K562 (cell line): ENCODE measurements around the gene HPS5. TPM values are rescaled to one million over a fixed set of nuclear protein-coding genes. Genes with fewer than 3 reads are reported as not detected.
"Not testable (repeated sequence)": the region's sequence is repeated elsewhere in the genome, so short reads cannot be mapped to it uniquely, and the experiment has no call there.

Source experiments
- ATAC-seq: fragments of 200-7000 bp; cut with Tn5 transposase; 3 replicates; pipeline ENCODE4 v1.9.1; 2020; ENCODE audit warnings: moderate library complexity
- BruUV-seq: library from RNA; stranded (reverse); fragments of 400-500 nt; replicated peaks from 2 replicates; lab custom pipeline; 2021; lab: Mats Ljungman, UMichigan
- CTCF ChIA-PET: fragments of 300-600 bp; formaldehyde crosslinking; extraction: SDS; loops from one replicate; lab custom pipeline; 2021; ENCODE audit warnings: low intra/inter-chr PET ratio; lab: Yijun Ruan, JAX
- POLR2A ChIA-PET: fragments of 300-600, 350-650 bp; sonication (Branson Sonifier 250); formaldehyde crosslinking; extraction: SDS; loops from one replicate; lab custom pipeline; 2021; ENCODE audit warnings: antibody characterized with exemption, inconsistent platforms; lab: Yijun Ruan, JAX
- DNase-seq, 4 experiments: peaks; one replicate each; pipeline versions ENCODE4 v3.0.0 to v3.0.0-alpha.2; 2011 to 2018; ENCODE audit warnings: low spot score in 3 of 4, mixed read lengths in 3 of 4; ENCODE audit errors: extremely low read depth in 1 of 4
- FAIRE-seq: peaks from 2 replicates; lab custom pipeline; 2011; peaks lifted over from hg19 to GRCh38; lab: Jason Lieb, UNC
- H2AFZ ChIP-seq: 2 replicates; pipeline ENCODE4 v1.6.0; 2011; ENCODE audit warnings: low read depth, low read length, control low read depth, inconsistent platforms
- H3K27ac ChIP-seq: fragments of 200-600 bp; 3 replicates; pipeline ENCODE4 v1.8.0; 2011; ENCODE audit warnings: low read depth, mild to moderate bottlenecking, control low read depth, inconsistent platforms, low read length, moderate library complexity, mixed read lengths; ENCODE audit errors: extremely low read depth
- H3K27me3 ChIP-seq, 2 experiments: fragments of 300-600 bp in 1 of 2; 2 replicates in 1 of 2; 3 replicates in 1 of 2; pipeline versions ENCODE4 v1.6.0 to v1.8.0; 2011; ENCODE audit warnings: inconsistent platforms in 2 of 2, low read length in 2 of 2, mild to moderate bottlenecking in 1 of 2, mixed read lengths in 1 of 2, moderate library complexity in 1 of 2; ENCODE audit not compliant: control insufficient read depth in 2 of 2, insufficient read depth in 2 of 2
- H3K36me3 ChIP-seq: fragments of 300-600 bp; 3 replicates; pipeline ENCODE4 v1.8.0; 2011; ENCODE audit warnings: mild to moderate bottlenecking, low read length, inconsistent platforms; ENCODE audit not compliant: control insufficient read depth, insufficient read depth
- H3K4me1 ChIP-seq, 2 experiments: fragments of 200-600 bp in 1 of 2; replicated peaks in 1 of 2; 2 replicates in 1 of 2; 3 replicates in 1 of 2; pipeline versions ENCODE4 v1.5.1 to v1.8.0; 2011; ENCODE audit warnings: inconsistent platforms in 2 of 2, low read length in 2 of 2, mild to moderate bottlenecking in 1 of 2, mixed read lengths in 1 of 2, moderate library complexity in 1 of 2; ENCODE audit not compliant: control insufficient read depth in 2 of 2, insufficient read depth in 2 of 2
- H3K4me2 ChIP-seq: 2 replicates; pipeline ENCODE4 v1.6.1; 2011; ENCODE audit warnings: low read length, control low read depth, inconsistent platforms, mixed read lengths; ENCODE audit not compliant: insufficient read depth
- H3K4me3 ChIP-seq: fragments of 200-600 bp; sonication (generic), shearing (Covaris generic); 2 replicates; pipeline ENCODE4 v1.5.1; 2016; ENCODE audit warnings: control low read depth, inconsistent platforms
- H3K79me2 ChIP-seq: fragments of 200-600 bp; 3 replicates; pipeline ENCODE4 v1.8.0; 2011; ENCODE audit warnings: low read length, inconsistent platforms; ENCODE audit not compliant: control insufficient read depth, insufficient read depth
- H3K9ac ChIP-seq, 2 experiments: 2 replicates each; pipeline versions ENCODE4 v1.6.0 to v1.6.1; 2011; ENCODE audit warnings: low read depth in 2 of 2, low read length in 2 of 2, control low read depth in 1 of 2, inconsistent platforms in 1 of 2, mild to moderate bottlenecking in 1 of 2, mixed read lengths in 1 of 2; ENCODE audit not compliant: insufficient read depth in 1 of 2
- H3K9me1 ChIP-seq: one replicate; pipeline ENCODE4 v1.6.0; 2011; ENCODE audit warnings: inconsistent platforms, mild to moderate bottlenecking, low read length, moderate library complexity; ENCODE audit not compliant: control insufficient read depth, insufficient read depth
- H3K9me3 ChIP-seq: replicated peaks from 2 replicates; pipeline ENCODE4 v1.5.1; 2011; ENCODE audit warnings: low read depth, low read length, inconsistent platforms; ENCODE audit not compliant: control insufficient read depth, insufficient read depth
- H4K20me1 ChIP-seq: replicated peaks from 2 replicates; pipeline ENCODE4 v1.6.1; 2011; ENCODE audit warnings: low read length, inconsistent platforms, mixed read lengths; ENCODE audit not compliant: control insufficient read depth, insufficient read depth
- CLOCK ChIP-seq: fragments of 250-450 bp; sonication (Bioruptor Pico); IDR thresholded peaks from 2 replicates; pipeline ENCODE4 v1.4.0; 2020; ENCODE audit warnings: mild to moderate bottlenecking, moderate library complexity, borderline replicate concordance
- GABPB1 ChIP-seq: sonication (generic); formaldehyde crosslinking; IDR thresholded peaks from 2 replicates; pipeline ENCODE4 v1.8.0; 2022; ENCODE audit warnings: mild to moderate bottlenecking, missing genetic modification reagents
- MIER1 ChIP-seq: fragments of 450-650 bp; IDR thresholded peaks from 2 replicates; pipeline ENCODE4 v1.6.1; 2016; ENCODE audit warnings: antibody characterized with exemption, mild to moderate bottlenecking, low read depth
- ZNF184 ChIP-seq: sonication (generic); formaldehyde crosslinking; IDR thresholded peaks from 2 replicates; pipeline ENCODE4 v1.5.0; 2020; ENCODE audit warnings: missing genetic modification reagents
- ZNF24 ChIP-seq: fragments of 450-650 bp; IDR thresholded peaks from 2 replicates; pipeline ENCODE4 v1.6.1; 2016
- ZNF280B ChIP-seq: fragments of 250-450 bp; sonication (Bioruptor Pico); IDR thresholded peaks from 2 replicates; pipeline ENCODE4 v1.5.1; 2021; ENCODE audit warnings: mild to moderate bottlenecking
- ZNF507 ChIP-seq: conservative IDR thresholded peaks from 2 replicates; pipeline ENCODE4 v1.6.1; 2017; ENCODE audit warnings: missing genetic modification characterization, missing compliant biosample characterization
- WGBS: fragments of 100-300 bp; shearing (Covaris generic); methylation state at CpG from one replicate; pipeline ENCODE4 v1.1.6; 2016; ENCODE audit warnings: low coverage, mixed read lengths; ENCODE audit not compliant: insufficient coverage; ENCODE audit errors: missing lambda C conversion rate; 5-methylcytosine and 5-hydroxymethylcytosine counted together
- in situ Hi-C: fragments of 300-500 bp; cut with MboI; formaldehyde crosslinking; loops from 4 replicates; pipeline ENCODE4 v1.15.0; 2018; ENCODE audit warnings: inconsistent platforms, mixed read lengths
- intact Hi-C: fragments of 100-400 bp; cut with micrococcal nuclease; formaldehyde crosslinking; loops from 2 replicates; pipeline ENCODE4 v1.14.2; 2022
- polyA plus RNA-seq, 8 experiments: library from polyadenylated mRNA; depleted of rRNA in 4 of 8; stranded (reverse) in 5 of 8; unstranded in 3 of 8; fragments of >200 nt; fragmentation: Nextera tagmentation in 2 of 8; fragmentation: Illumina TruSeq in 1 of 8; extraction: Ambion mirVana in 2 of 8; extraction: Trizol in 1 of 8; gene quantifications; 2 replicates each; pipeline versions ENCODE4 v1.2.1 to v1.2.3, GENCODE V29; 2011 to 2014; ENCODE audit warnings: inconsistent platforms in 1 of 8, missing spikeins in 1 of 8
- total RNA-seq, 7 experiments: library from RNA; depleted of rRNA in 6 of 7; stranded (reverse); fragments of >200 nt in 6 of 7; fragmentation: Illumina TruSeq in 2 of 7; extraction: Trizol in 2 of 7; gene quantifications; 2 replicates each; pipeline versions ENCODE4 v1.2.1 to v1.2.3, GENCODE V29; 2011 to 2021; ENCODE audit warnings: low replicate concordance in 1 of 7

Gene HPS5
- total and polyA plus RNA-seq, 9 of the 15 experiments (the other 6 are each of a cell fraction or from before 2014, with no cell fraction given): 12.2 to 28.1 (median 16.8) TPM

GRCh38 chr11:18246379-18247190, 75.4 kb downstream of the HPS5 start:
- POLR2A ChIA-PET, BruUV-seq, H3K4me2 ChIP-seq, H3K4me1 ChIP-seq, H3K27ac ChIP-seq, H3K9ac ChIP-seq, H2AFZ ChIP-seq, FAIRE-seq, H3K36me3 ChIP-seq, H3K9me3 ChIP-seq, H4K20me1 ChIP-seq, ATAC-seq, H3K9me1 ChIP-seq, CTCF ChIA-PET, H3K4me3 ChIP-seq, DNase-seq, H3K79me2 ChIP-seq: not testable (repeated sequence)
- 2% methylated on average over 9 of the region's 11 CpGs for WGBS
- in situ Hi-C loops: loop anchor here (10.0 kb wide), 1 partner anchor 488 kb away; no protein-coding TSS in a partner anchor
- peaks cover 8 to 11% of the 10 kb centered on the region in 2 experiments; a peak in 3 of 5 replicates for H3K27me3 ChIP-seq
- intact Hi-C loops: loop anchor here (10.0 kb wide), 1 partner anchor 488 kb away; no protein-coding TSS in a partner anchor

GRCh38 chr11:18245396-18245795, 76.5 kb downstream of the HPS5 start:
- Histone ChIP-seq H3K9me3 (no peaks in the 10 kb centered on the region), H4K20me1 (no peaks in the 10 kb centered on the region; the same call in 1 of the 2 replicates), H3K27me3 (peaks cover 8 to 11% of the 10 kb centered on the region in 2 experiments; a peak in 3 of 5 replicates), H3K4me3 (no peak overlapping the region), H3K4me2 (no peak overlapping the region), H3K4me1 (no peaks in the 10 kb centered on the region), H3K9ac (no peak overlapping the region), H3K79me2 (no peaks in the 10 kb centered on the region), H3K27ac (no peak overlapping the region), H2AFZ (no peak overlapping the region), H3K9me1 (no peaks in the 10 kb centered on the region), H3K36me3 (no peaks in the 10 kb centered on the region)
- DNase-seq: no peak
- 7% methylated on average over 6 of the region's 6 CpGs for WGBS
- intact Hi-C loops (loop anchor here (10.0 kb wide), 1 partner anchor 489 kb away; no protein-coding TSS in a partner anchor), in situ Hi-C loops (loop anchor here (10.0 kb wide), 1 partner anchor 489 kb away; no protein-coding TSS in a partner anchor)
- ATAC-seq: no peak
- FAIRE-seq: no peak
- POLR2A ChIA-PET: interaction anchor here (0.7 kb wide), 1 partner anchor 17 kb away, joined by 3 read pairs; no protein-coding TSS in a partner anchor
- no peak for TF ChIP-seq ZNF280B (CRISPR knock-in tag)
- no peak for TF ChIP-seq MIER1
- no peak for TF ChIP-seq CLOCK
- TF ChIP-seq GABPB1 (CRISPR knock-in tag): no peak
- no peak for TF ChIP-seq ZNF507 (tag)
- no peak for TF ChIP-seq ZNF24
- no peak for TF ChIP-seq ZNF184 (CRISPR knock-in tag)
- CTCF ChIA-PET: no interaction called here
- no TSS peak for BruUV-seq
